Upper lobe of left lung (tissue), 6 donors: ENCODE results near the gene DCLK1. TPM values are rescaled to one million over a fixed set of nuclear protein-coding genes. Genes with fewer than 3 reads are reported as not detected.

Experiments used
- ATAC-seq, 2 donors: fragments of 200-7000 bp; cut with Tn5 transposase; one replicate each; pipeline ENCODE4 v1.9.1; 2022; ENCODE audit warnings: mild to moderate bottlenecking in 2 of 2, moderate library complexity in 2 of 2; ENCODE audit not compliant: low FRiP score in 2 of 2
- DNase-seq, 2 donors: peaks; one replicate each; pipeline ENCODE4 v3.0.0-alpha.2; 2019 to 2020
- H3K27ac ChIP-seq, 4 donors: fragments of 200-600 bp; sonication (generic); one replicate each; pipeline ENCODE4 v1.5.1; 2016 to 2019
- H3K27me3 ChIP-seq, 4 donors: fragments of 200-600 bp; sonication (generic); one replicate each; pipeline ENCODE4 v1.5.1; 2017 to 2019
- H3K36me3 ChIP-seq, 4 donors: fragments of 200-600 bp; sonication (generic); one replicate each; pipeline ENCODE4 v1.5.1; 2016 to 2019
- H3K4me1 ChIP-seq, 4 donors: fragments of 200-600 bp; sonication (generic); one replicate each; pipeline ENCODE4 v1.5.1; 2018 to 2019
- H3K4me3 ChIP-seq, 4 donors: fragments of 200-600 bp; sonication (generic); one replicate each; pipeline ENCODE4 v1.5.1; 2017 to 2019; ENCODE audit warnings: mild to moderate bottlenecking in 2 of 4, moderate library complexity in 1 of 4
- H3K9me3 ChIP-seq, 4 donors: fragments of 200-600 bp; sonication (generic); one replicate each; pipeline ENCODE4 v1.5.1; 2018 to 2019
- EP300 ChIP-seq, 4 donors: sonication (generic); formaldehyde crosslinking; IDR thresholded peaks; one replicate each; pipeline ENCODE4 v1.5.1; 2017; ENCODE audit warnings: antibody characterized with exemption in 4 of 4, control low read depth in 2 of 4
- POLR2A ChIP-seq, 4 donors: fragments of 450-650 bp; IDR thresholded peaks; one replicate each; pipeline ENCODE4 v1.5.1; 2016 to 2017; ENCODE audit warnings: antibody characterized with exemption in 4 of 4, mild to moderate bottlenecking in 2 of 4
- POLR2AphosphoS5 ChIP-seq, 2 donors: sonication (generic); formaldehyde crosslinking; IDR thresholded peaks; one replicate each; pipeline ENCODE4 v1.5.1; 2017; ENCODE audit warnings: antibody characterized with exemption in 2 of 2
- WGBS, 2 donors: methylation state at CpG; one replicate each; pipeline ENCODE4 v1.1.5; 2017 to 2018; 5-methylcytosine and 5-hydroxymethylcytosine counted together
- total RNA-seq, 6 donors: library from RNA; depleted of rRNA in 4 of 6; stranded (reverse); fragments of >200 nt in 4 of 6; gene quantifications; one replicate each; pipeline versions ENCODE4 v1.1.0 to v1.2.1, GENCODE V29; 2016 to 2021
- TF ChIP-seq, protein P1 (sequence below), 6 experiments: fragments of 450-650 bp in 4 of 6; fragments of 200-600 bp in 2 of 6; sonication (generic) in 2 of 6; IDR thresholded peaks; one replicate each; pipeline ENCODE4 v1.5.1; 2016 to 2019; ENCODE audit warnings: antibody characterized with exemption in 6 of 6
- donor health status: DM: no; HTN: no; CAD: no; lungs with moderate emphysema.
- donor health status: DM: no; HTN: yes; CAD: no; lungs with severe emphysema.

The DCLK1 gene
- total RNA-seq, 6 donors from 2014 or later: 2.1 to 14.7 (median 3.9) TPM

DNA sequence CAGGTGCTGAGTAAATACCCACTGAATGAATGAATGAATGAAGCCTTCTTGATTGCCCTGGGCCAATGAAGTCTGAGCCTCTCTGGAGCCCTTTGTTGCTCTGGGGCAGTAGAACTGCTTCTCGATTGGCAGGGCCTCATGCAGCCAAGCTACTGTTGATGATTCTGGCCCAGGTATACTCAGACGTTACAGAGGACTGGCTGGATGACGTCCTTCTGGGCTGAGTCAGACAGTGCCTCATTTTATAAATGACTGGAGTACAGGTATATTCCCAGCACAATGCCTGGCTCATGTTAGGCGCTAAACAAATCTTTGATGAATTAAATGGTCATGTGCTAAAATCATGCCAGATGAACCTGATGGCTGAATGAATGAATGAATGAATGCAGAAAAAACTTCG, 410.9 kb downstream of the DCLK1 start:
- WGBS, 2 donors: 70 to 81% methylated on average over 4 to 5 of the region's 5 CpGs
- peaks cover 3 to 20% (median 12%) of the 10 kb centered on the region in 4 donors for H3K4me1 ChIP-seq
- TF ChIP-seq EP300 (IDR thresholded peaks at IDR 0.05) (no peak), POLR2A (IDR thresholded peaks at IDR 0.05) (no peak), POLR2AphosphoS5 (IDR thresholded peaks at IDR 0.05) (no peak)
- TF ChIP-seq, protein P1, sequence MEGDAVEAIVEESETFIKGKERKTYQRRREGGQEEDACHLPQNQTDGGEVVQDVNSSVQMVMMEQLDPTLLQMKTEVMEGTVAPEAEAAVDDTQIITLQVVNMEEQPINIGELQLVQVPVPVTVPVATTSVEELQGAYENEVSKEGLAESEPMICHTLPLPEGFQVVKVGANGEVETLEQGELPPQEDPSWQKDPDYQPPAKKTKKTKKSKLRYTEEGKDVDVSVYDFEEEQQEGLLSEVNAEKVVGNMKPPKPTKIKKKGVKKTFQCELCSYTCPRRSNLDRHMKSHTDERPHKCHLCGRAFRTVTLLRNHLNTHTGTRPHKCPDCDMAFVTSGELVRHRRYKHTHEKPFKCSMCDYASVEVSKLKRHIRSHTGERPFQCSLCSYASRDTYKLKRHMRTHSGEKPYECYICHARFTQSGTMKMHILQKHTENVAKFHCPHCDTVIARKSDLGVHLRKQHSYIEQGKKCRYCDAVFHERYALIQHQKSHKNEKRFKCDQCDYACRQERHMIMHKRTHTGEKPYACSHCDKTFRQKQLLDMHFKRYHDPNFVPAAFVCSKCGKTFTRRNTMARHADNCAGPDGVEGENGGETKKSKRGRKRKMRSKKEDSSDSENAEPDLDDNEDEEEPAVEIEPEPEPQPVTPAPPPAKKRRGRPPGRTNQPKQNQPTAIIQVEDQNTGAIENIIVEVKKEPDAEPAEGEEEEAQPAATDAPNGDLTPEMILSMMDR (IDR thresholded peaks at IDR 0.05): no peak

More for the DNA sequence above, 410.9 kb downstream of the DCLK1 start:
- no peak for DNase-seq
- H3K36me3 ChIP-seq: no peaks in the 10 kb centered on the region
- no peak overlapping the region for H3K4me3 ChIP-seq
- H3K27me3 ChIP-seq: no peaks in the 10 kb centered on the region
- H3K27ac ChIP-seq: no peak overlapping the region
- no peak for ATAC-seq
- no peaks in the 10 kb centered on the region for H3K9me3 ChIP-seq

Other genes with a start within 250 kb of the DCLK1 start
- gene SOHLH2, start 83.2 kb upstream of the DCLK1 start, total RNA-seq: under 1 TPM in 1 of 6 donors, not detected in 5; 0.11 TPM
- under 1 TPM in 3 of 6 donors, not detected in 3; 0.20 to 0.74 (median 0.26) TPM for gene CCDC169, start 166.4 kb upstream of the DCLK1 start, total RNA-seq
- gene SPART, start 215.0 kb upstream of the DCLK1 start, total RNA-seq: 10 to 100 TPM; 30.4 to 86.7 (median 47.9) TPM